Measurements from ENCODE around the gene CCK. TPM values are rescaled to one million over a fixed set of nuclear protein-coding genes. Genes with fewer than 3 reads are reported as not detected.
A peak's percentile ranks its signal among the peaks of the same experiment; 100 is the strongest.

The CCK gene
- total RNA-seq, 1 donor from 2014 or later, result not detected

- Mint-ChIP-seq H3K9me3 (no peaks in the 10 kb centered on the region), H3K27me3 (ENCODE audit: low read depth) (no peaks in the 10 kb centered on the region), H3K27ac (ENCODE audit: unreplicated experiment) (no peak overlapping the region), H3K4me3 (no peak overlapping the region), H3K4me1 (no peaks in the 10 kb centered on the region), H3K36me3 (ENCODE audit: low read depth) (peaks cover 14% of the 10 kb centered on the region)
- TF ChIP-seq CTCF (conservative IDR thresholded peaks at IDR 0.05), result no peak
- no peak for DNase-seq (ENCODE audit: low read depth, low spot score)
These were observed 40.3 kb downstream of the CCK start for GRCh38 chr3:42225486-42226363.

- no peak for TF ChIP-seq CTCF (conservative IDR thresholded peaks at IDR 0.05)
- H3K27ac Mint-ChIP-seq (ENCODE audit: unreplicated experiment), result no peak overlapping the region
- no peaks in the 10 kb centered on the region for H3K4me1 Mint-ChIP-seq
- no peak for DNase-seq (ENCODE audit: low read depth, low spot score)
- no peaks in the 10 kb centered on the region for H3K27me3 Mint-ChIP-seq (ENCODE audit: low read depth)
- no peaks in the 10 kb centered on the region for H3K9me3 Mint-ChIP-seq
- H3K36me3 Mint-ChIP-seq (ENCODE audit: low read depth), result peaks cover 15% of the 10 kb centered on the region
- H3K4me3 Mint-ChIP-seq, result no peak overlapping the region
These were observed 41.1 kb downstream of the CCK start for GRCh38 chr3:42224658-42225421.

- Mint-ChIP-seq H3K27me3 (ENCODE audit: low read depth) (no peaks in the 10 kb centered on the region), H3K27ac (ENCODE audit: unreplicated experiment) (no peak overlapping the region)
- no peak for TF ChIP-seq CTCF (conservative IDR thresholded peaks at IDR 0.05)
These were observed 41.8 kb downstream of the CCK start for GRCh38 chr3:42224178-42224577.

GRCh38 chr3:42222942-42223693 lies 42.9 kb downstream of the CCK start:
- H3K4me3 Mint-ChIP-seq, result no peak overlapping the region
- no peaks in the 10 kb centered on the region for H3K9me3 Mint-ChIP-seq
- H3K4me1 Mint-ChIP-seq, result no peaks in the 10 kb centered on the region
- no peak for DNase-seq (ENCODE audit: low read depth, low spot score)
- TF ChIP-seq CTCF (conservative IDR thresholded peaks at IDR 0.05), result no peak
- no peaks in the 10 kb centered on the region for H3K27me3 Mint-ChIP-seq (ENCODE audit: low read depth)
- no peak overlapping the region for H3K27ac Mint-ChIP-seq (ENCODE audit: unreplicated experiment)
- peaks cover 15% of the 10 kb centered on the region for H3K36me3 Mint-ChIP-seq (ENCODE audit: low read depth)

More at GRCh38 chr3:42224178-42224577, 41.8 kb downstream of the CCK start:
- no peaks in the 10 kb centered on the region for H3K9me3 Mint-ChIP-seq
- no peaks in the 10 kb centered on the region for H3K4me1 Mint-ChIP-seq
- DNase-seq (ENCODE audit: low read depth, low spot score), result no peak
- peaks cover 15% of the 10 kb centered on the region for H3K36me3 Mint-ChIP-seq (ENCODE audit: low read depth)
- H3K4me3 Mint-ChIP-seq, result no peak overlapping the region

- H3K4me3 Mint-ChIP-seq, result no peak overlapping the region
- DNase-seq (ENCODE audit: low read depth, low spot score), result no peak
- peaks cover 17% of the 10 kb centered on the region for H3K4me1 Mint-ChIP-seq
- peak overlapping the region; percentile 81 for H3K27ac Mint-ChIP-seq (ENCODE audit: unreplicated experiment)
- peaks cover 14% of the 10 kb centered on the region for H3K36me3 Mint-ChIP-seq (ENCODE audit: low read depth)
- TF ChIP-seq CTCF (conservative IDR thresholded peaks at IDR 0.05), result no peak
- no peaks in the 10 kb centered on the region for H3K27me3 Mint-ChIP-seq (ENCODE audit: low read depth)
- H3K9me3 Mint-ChIP-seq, result no peaks in the 10 kb centered on the region
These were observed 45.4 kb downstream of the CCK start for GRCh38 chr3:42220436-42221121.
